Fibroblast of lung (primary cell): ENCODE results near the gene DDRGK1.

ENCODE experiments used
- CTCF ChIP-seq, 2 donors: IDR thresholded peaks in 1 of 2; conservative IDR thresholded peaks in 1 of 2; 1 replicate in 1 of 2; 2 replicates in 1 of 2; pipeline ENCODE4 v1.5.1; 2011 to 2012; ENCODE audit warnings: low read length in 2 of 2, control low read depth in 1 of 2, inconsistent platforms in 1 of 2, low read depth in 1 of 2, mild to moderate bottlenecking in 1 of 2
- EZH2 ChIP-seq: IDR thresholded peaks from 2 replicates; pipeline ENCODE4 v1.5.1; 2012; ENCODE audit warnings: low read length, control low read depth, mild to moderate bottlenecking; ENCODE audit errors: missing control alignments

- peak in 1 of 2 donors; percentile 27 for TF ChIP-seq CTCF (conservative IDR thresholded peaks at IDR 0.05 in 1 of 2, IDR thresholded peaks at IDR 0.05 in 1 of 2; ENCODE audit: low read depth in 1 of 2, low read length in 2 of 2)
- no peak for TF ChIP-seq EZH2
These were observed 45.6 kb upstream of the DDRGK1 start for GRCh38 chr20:3250091-3250504.
